ENCODE measurements around the gene CAMSAP1.

Gene CAMSAP1

DNA sequence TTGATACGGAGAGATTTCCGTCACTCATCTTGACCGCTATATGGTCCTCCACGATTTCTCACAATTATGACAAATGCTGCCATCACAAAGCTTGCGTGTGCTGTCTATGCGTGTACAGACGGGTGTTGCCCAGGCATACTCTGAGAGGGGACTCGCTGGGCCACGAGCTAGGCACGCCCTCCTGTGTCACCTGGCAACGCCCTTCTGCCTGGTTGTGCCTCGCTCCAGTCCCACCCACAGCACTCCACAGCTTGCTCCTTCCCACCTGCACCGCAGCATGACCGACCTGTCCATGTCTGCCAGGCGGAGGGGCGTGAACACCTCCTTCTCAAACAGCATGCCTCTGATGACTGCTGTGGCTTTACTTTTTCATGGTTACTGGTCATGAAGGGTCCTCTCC is 55.6 kb downstream of the CAMSAP1 start:
- no peak for DNase-seq (ENCODE audit: low spot score)

DNA sequence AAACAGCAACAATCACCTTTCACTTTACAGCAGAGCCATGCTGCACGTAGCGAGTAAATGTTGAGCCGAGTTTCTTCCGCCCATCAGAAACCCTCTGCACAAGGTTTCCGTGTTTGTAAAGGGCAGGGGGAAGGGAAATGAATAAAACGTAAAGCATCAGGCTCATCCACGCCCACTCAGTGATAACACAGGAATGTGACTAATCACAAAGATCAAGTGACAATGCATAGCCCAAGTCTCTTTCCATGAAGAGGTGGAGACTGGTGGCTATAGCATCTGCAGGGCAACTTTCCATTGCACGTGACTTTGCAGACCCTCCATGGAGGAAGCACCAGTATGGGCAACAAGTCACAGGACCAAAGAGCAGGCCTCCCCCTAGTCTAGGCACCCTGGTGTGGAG is 56.6 kb downstream of the CAMSAP1 start:
- no peaks in the 10 kb centered on the region for H3K27me3 ChIP-seq (ENCODE audit: insufficient read depth, poor library complexity, severe bottlenecking)
- no peak overlapping the region for H3K27ac ChIP-seq (ENCODE audit: poor library complexity, severe bottlenecking)

More for the DNA sequence above, 55.6 kb downstream of the CAMSAP1 start:
- TF ChIP-seq, protein P1, sequence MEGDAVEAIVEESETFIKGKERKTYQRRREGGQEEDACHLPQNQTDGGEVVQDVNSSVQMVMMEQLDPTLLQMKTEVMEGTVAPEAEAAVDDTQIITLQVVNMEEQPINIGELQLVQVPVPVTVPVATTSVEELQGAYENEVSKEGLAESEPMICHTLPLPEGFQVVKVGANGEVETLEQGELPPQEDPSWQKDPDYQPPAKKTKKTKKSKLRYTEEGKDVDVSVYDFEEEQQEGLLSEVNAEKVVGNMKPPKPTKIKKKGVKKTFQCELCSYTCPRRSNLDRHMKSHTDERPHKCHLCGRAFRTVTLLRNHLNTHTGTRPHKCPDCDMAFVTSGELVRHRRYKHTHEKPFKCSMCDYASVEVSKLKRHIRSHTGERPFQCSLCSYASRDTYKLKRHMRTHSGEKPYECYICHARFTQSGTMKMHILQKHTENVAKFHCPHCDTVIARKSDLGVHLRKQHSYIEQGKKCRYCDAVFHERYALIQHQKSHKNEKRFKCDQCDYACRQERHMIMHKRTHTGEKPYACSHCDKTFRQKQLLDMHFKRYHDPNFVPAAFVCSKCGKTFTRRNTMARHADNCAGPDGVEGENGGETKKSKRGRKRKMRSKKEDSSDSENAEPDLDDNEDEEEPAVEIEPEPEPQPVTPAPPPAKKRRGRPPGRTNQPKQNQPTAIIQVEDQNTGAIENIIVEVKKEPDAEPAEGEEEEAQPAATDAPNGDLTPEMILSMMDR (IDR thresholded peaks at IDR 0.05; ENCODE audit: poor library complexity, severe bottlenecking) = no peak
- Histone ChIP-seq H3K9me3 (ENCODE audit: severe bottlenecking) (no peaks in the 10 kb centered on the region), H3K36me3 (ENCODE audit: low read depth) (peaks cover 12% of the 10 kb centered on the region), H3K4me1 (ENCODE audit: insufficient read depth, poor library complexity, severe bottlenecking) (no peaks in the 10 kb centered on the region), H3K27me3 (ENCODE audit: insufficient read depth, poor library complexity, severe bottlenecking) (no peaks in the 10 kb centered on the region), H3K27ac (ENCODE audit: poor library complexity, severe bottlenecking) (no peak overlapping the region), H3K4me3 (ENCODE audit: severe bottlenecking) (no peak overlapping the region)
- ATAC-seq (ENCODE audit: low read depth) = no peak

GRCh38 chr9:135849181-135849580 is 58.2 kb downstream of the CAMSAP1 start:
- Histone ChIP-seq H3K27ac (ENCODE audit: poor library complexity, severe bottlenecking) (no peak overlapping the region), H3K4me3 (ENCODE audit: severe bottlenecking) (no peak overlapping the region), H3K9me3 (ENCODE audit: severe bottlenecking) (no peaks in the 10 kb centered on the region), H3K36me3 (ENCODE audit: low read depth) (peaks cover 12% of the 10 kb centered on the region; the same call in 1 of the 2 replicates), H3K4me1 (ENCODE audit: insufficient read depth, poor library complexity, severe bottlenecking) (no peaks in the 10 kb centered on the region), H3K27me3 (ENCODE audit: insufficient read depth, poor library complexity, severe bottlenecking) (no peaks in the 10 kb centered on the region)
- ATAC-seq (ENCODE audit: low read depth) (no peak), DNase-seq (ENCODE audit: low spot score) (no peak)
- TF ChIP-seq, protein P1 (IDR thresholded peaks at IDR 0.05; ENCODE audit: poor library complexity, severe bottlenecking) = no peak

More for the DNA sequence above, 56.6 kb downstream of the CAMSAP1 start:
- DNase-seq (ENCODE audit: low spot score) (no peak), ATAC-seq (ENCODE audit: low read depth) (no peak)
- Histone ChIP-seq H3K4me1 (ENCODE audit: insufficient read depth, poor library complexity, severe bottlenecking) (no peaks in the 10 kb centered on the region), H3K9me3 (ENCODE audit: severe bottlenecking) (no peaks in the 10 kb centered on the region), H3K36me3 (ENCODE audit: low read depth) (peaks cover 12% of the 10 kb centered on the region), H3K4me3 (ENCODE audit: severe bottlenecking) (no peak overlapping the region)
- TF ChIP-seq, protein P1 (IDR thresholded peaks at IDR 0.05; ENCODE audit: poor library complexity, severe bottlenecking) = no peak

- Histone ChIP-seq H3K27me3 (ENCODE audit: insufficient read depth, poor library complexity, severe bottlenecking) (no peaks in the 10 kb centered on the region), H3K36me3 (ENCODE audit: low read depth) (peaks cover 12% of the 10 kb centered on the region; the same call in 1 of the 2 replicates), H3K27ac (ENCODE audit: poor library complexity, severe bottlenecking) (no peak overlapping the region), H3K4me1 (ENCODE audit: insufficient read depth, poor library complexity, severe bottlenecking) (no peaks in the 10 kb centered on the region), H3K4me3 (ENCODE audit: severe bottlenecking) (no peak overlapping the region), H3K9me3 (ENCODE audit: severe bottlenecking) (no peaks in the 10 kb centered on the region)
- ATAC-seq (ENCODE audit: low read depth) (peak; percentile 14; the same call in 1 of the 3 replicates), DNase-seq (ENCODE audit: low spot score) (no peak)
- TF ChIP-seq, protein P1 (IDR thresholded peaks at IDR 0.05; ENCODE audit: poor library complexity, severe bottlenecking) = no peak
Measured at GRCh38 chr9:135848341-135849047, 58.9 kb downstream of the CAMSAP1 start.

- DNase-seq (ENCODE audit: low spot score) (no peak), ATAC-seq (ENCODE audit: low read depth) (no peak)
- H3K4me1 ChIP-seq (ENCODE audit: insufficient read depth, poor library complexity, severe bottlenecking) = no peaks in the 10 kb centered on the region
- TF ChIP-seq, protein P1 (IDR thresholded peaks at IDR 0.05; ENCODE audit: poor library complexity, severe bottlenecking) = no peak
- peaks cover 12% of the 10 kb centered on the region; the same call in 1 of the 2 replicates for H3K36me3 ChIP-seq (ENCODE audit: low read depth)
- H3K27me3 ChIP-seq (ENCODE audit: insufficient read depth, poor library complexity, severe bottlenecking) = no peaks in the 10 kb centered on the region
- no peak overlapping the region for H3K27ac ChIP-seq (ENCODE audit: poor library complexity, severe bottlenecking)
- no peaks in the 10 kb centered on the region for H3K9me3 ChIP-seq (ENCODE audit: severe bottlenecking)
- no peak overlapping the region for H3K4me3 ChIP-seq (ENCODE audit: severe bottlenecking)
Measured at GRCh38 chr9:135847833-135848232, 59.5 kb downstream of the CAMSAP1 start.

All from RWPE2 (cell line).